ENCODE measurements around the gene GTF3C1.

The GTF3C1 gene

DNA sequence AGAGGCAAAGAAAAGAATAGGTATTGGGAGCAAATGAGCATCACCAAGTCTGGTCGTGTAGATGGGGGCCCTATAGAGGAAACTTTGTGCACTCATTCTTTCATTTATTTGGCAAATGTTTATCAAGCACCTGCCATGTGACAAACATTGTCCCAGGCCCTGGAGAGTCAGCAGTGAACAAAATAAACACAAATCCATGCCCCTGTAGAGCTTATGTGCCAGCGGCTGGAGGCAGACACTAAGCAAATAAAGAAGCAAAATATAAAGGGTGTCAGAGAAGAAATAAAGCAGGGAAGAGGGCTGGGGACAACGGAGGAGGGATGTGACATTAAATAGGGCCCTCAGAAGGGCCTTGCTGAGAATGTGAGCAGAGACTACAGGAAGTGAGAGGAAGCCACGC, 45.8 kb upstream of the GTF3C1 start:
- Histone ChIP-seq H3K4me3 (no peak overlapping the region), H3K27ac (no peak overlapping the region)
- DNase-seq (ENCODE audit: low spot score), result no peak
- no peak for TF ChIP-seq CTCF (IDR thresholded peaks at IDR 0.05)

DNA sequence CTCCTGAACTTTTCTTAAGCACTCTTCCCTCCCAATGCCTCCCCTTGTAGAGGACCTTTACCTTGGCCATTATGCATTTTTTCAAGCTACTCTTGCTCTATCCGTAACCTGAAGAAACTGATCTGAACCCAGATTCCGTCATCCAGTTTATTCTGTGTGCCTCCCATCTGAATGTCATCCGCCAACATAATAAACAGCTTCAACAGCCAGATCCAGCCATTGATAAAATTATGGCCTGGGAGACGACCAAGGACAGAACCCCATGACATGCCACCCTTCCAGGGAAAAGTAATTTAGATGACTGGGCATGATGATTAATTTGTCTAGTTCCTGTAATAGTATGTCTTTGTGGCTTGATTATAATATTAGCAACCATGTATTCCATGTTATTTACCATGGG, 42.1 kb upstream of the GTF3C1 start:
- DNase-seq (ENCODE audit: low spot score), result no peak
- TF ChIP-seq CTCF (IDR thresholded peaks at IDR 0.05), result no peak
- no peak overlapping the region for H3K4me3 ChIP-seq
- H3K27ac ChIP-seq, result no peak overlapping the region

GRCh38 chr16:27588057-27588456, 38.3 kb upstream of the GTF3C1 start:
- H3K27ac ChIP-seq, result no peak overlapping the region
- DNase-seq (ENCODE audit: low spot score), result no peak
- no peak for TF ChIP-seq CTCF (IDR thresholded peaks at IDR 0.05)

GRCh38 chr16:27586711-27587110, 37.0 kb upstream of the GTF3C1 start:
- H3K27ac ChIP-seq, result no peak overlapping the region
- no peak for TF ChIP-seq CTCF (IDR thresholded peaks at IDR 0.05)
- DNase-seq (ENCODE audit: low spot score), result no peak
- H3K4me3 ChIP-seq, result no peak overlapping the region

More at GRCh38 chr16:27588057-27588456, 38.3 kb upstream of the GTF3C1 start:
- no peak overlapping the region for H3K4me3 ChIP-seq

DNA sequence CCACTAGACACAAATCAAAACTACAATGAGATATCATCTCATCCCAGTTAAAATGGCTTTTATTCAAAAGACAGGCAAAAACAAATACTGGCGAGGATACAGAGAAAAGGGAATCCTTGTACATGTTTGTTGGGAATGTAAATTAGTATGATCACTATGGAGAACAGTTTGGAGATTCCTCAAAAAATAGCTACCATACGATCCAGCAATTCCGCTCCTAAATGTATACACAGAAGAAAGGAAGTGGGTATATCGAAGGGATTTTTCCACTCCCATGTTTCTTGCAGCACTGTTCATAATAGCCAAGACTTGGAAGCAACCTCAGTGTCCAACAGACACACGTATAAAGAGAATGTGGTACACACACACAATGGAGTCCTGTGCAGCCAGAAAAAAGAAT, 35.5 kb upstream of the GTF3C1 start:
- Histone ChIP-seq H3K4me3 (no peak overlapping the region), H3K27ac (no peak overlapping the region)
- no peak for DNase-seq (ENCODE audit: low spot score)
- TF ChIP-seq CTCF (IDR thresholded peaks at IDR 0.05), result no peak

DNA sequence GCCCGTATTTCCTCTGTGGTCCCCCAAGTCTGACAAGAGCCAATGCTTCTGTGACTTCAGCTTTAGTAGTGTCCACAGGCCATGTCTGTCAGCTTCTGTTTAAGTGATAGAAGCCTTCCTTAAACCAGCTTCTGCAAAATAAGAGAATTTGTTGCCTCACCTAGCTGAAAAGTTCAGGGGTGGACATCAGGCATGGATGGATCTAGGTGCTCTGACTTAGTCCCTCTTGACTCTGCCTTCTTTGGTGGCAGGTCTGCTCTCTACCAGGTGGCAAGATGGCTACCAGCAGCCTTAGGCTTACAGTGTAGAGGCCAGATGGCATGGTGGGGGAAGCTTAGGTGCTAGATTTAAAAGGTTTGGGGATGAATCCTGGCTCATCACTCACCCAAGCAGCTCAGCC, 33.9 kb upstream of the GTF3C1 start:
- no peak for DNase-seq (ENCODE audit: low spot score)
- Histone ChIP-seq H3K27ac (no peak overlapping the region), H3K4me3 (no peak overlapping the region)
- no peak for TF ChIP-seq CTCF (IDR thresholded peaks at IDR 0.05)

GRCh38 chr16:27582883-27583282, 33.2 kb upstream of the GTF3C1 start:
- Histone ChIP-seq H3K4me3 (no peak overlapping the region), H3K27ac (no peak overlapping the region)
- no peak for TF ChIP-seq CTCF (IDR thresholded peaks at IDR 0.05)
- no peak for DNase-seq (ENCODE audit: low spot score)
